Myocyte (in vitro differentiated cells): Measurements from ENCODE around the gene ILF2. TPM values are rescaled to one million over a fixed set of nuclear protein-coding genes. Genes with fewer than 3 reads are reported as not detected.
A peak's percentile ranks its signal among the peaks of the same experiment; 100 is the strongest.

Experiments
- DNase-seq: peaks from one replicate; pipeline ENCODE4 v3.0.0-alpha.2; 2012; ENCODE audit warnings: low read depth
- total RNA-seq: library from RNA; depleted of rRNA; stranded (reverse); fragments of >200 nt; gene quantifications from 2 replicates; pipeline ENCODE4 v1.2.3, GENCODE V29; 2014

ILF2 gene
- total RNA-seq, 1 donor from 2014 or later = 189 TPM

DNA sequence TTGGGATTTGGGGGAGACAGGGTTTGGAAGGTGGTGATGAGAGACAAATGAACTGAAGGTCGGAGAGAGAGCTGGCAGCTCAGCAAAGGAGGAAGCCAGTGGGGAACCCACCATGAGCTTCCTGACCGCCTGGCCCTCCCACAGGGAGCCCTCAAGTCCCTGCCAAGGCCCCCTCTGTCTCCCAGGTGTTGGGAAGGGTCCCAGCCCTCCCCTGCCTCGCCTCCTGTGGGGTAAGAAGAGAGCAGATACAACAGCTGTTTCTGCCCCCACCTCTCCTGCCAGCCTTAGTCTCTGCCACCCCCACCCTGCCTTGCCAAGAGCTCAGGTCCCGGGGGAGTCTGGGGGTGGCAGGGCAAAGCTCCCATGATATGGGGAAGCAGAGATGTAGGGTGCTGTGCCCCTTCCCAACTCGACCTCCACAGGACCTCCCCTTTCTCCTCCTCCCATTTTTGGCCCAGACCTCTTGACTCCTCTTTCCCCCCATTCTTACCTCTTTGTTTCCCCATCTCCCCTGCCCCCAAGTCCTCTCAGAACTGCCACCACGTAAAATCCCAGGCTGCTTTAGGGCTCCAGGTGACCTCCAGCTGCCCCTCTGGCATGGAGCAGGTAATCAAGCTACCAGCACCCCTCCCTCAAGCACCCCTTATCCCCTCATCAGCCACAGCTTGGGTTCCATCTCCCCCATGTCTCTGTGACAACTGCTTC lies 42.0 kb downstream of the ILF2 start:
- no peak for DNase-seq

DNA sequence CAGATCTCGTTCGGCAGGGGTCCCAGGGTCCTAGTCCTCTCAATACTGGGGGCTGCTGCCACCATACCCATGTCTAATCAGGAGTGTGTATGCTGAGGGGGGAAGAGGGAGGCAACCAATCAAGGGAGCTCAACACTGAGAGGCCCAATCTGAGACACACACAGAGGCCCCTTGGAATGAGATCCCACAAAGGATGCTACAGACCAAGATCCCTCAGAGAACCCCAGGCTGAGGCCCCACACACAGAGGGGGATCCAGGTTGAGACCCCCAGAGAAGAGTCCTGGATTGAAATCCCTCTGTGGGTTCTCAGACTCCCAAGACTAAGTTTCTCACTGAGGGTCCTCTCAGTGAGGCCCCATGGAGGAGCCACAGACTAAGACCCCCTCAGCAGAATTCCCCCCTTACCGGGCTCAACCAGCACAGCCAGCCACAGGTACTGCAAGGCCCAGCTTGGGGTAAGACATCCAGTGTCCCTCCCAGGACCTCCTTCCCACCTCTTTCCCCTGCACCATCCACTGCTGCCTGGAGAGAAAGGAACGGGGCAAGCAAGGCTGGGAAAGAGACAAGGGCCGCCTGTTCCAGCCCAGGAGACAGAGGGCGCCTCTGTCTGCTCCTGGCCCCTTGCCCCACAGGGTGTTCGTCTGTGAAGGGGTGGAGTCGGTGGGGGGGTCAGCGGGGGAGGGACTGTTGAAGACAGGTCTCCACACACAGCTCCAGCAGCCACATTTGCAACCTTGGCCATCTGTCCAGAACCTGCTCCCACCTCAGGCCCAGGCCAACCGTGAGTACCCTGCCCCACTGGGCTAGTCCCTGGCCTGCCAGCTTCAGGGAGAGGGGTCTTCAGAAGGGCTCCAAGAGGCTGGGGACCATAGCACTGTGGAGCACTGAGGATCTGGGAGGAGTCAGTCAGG lies 42.8 kb downstream of the ILF2 start, which contains the start of gene S100A1:
TSS of gene S100A1 (plus strand) at position 720 of the 912 bp plus-strand sequence. CDS start 2,088 bp downstream, outside the sequence.
- DNase-seq = no peak

DNA sequence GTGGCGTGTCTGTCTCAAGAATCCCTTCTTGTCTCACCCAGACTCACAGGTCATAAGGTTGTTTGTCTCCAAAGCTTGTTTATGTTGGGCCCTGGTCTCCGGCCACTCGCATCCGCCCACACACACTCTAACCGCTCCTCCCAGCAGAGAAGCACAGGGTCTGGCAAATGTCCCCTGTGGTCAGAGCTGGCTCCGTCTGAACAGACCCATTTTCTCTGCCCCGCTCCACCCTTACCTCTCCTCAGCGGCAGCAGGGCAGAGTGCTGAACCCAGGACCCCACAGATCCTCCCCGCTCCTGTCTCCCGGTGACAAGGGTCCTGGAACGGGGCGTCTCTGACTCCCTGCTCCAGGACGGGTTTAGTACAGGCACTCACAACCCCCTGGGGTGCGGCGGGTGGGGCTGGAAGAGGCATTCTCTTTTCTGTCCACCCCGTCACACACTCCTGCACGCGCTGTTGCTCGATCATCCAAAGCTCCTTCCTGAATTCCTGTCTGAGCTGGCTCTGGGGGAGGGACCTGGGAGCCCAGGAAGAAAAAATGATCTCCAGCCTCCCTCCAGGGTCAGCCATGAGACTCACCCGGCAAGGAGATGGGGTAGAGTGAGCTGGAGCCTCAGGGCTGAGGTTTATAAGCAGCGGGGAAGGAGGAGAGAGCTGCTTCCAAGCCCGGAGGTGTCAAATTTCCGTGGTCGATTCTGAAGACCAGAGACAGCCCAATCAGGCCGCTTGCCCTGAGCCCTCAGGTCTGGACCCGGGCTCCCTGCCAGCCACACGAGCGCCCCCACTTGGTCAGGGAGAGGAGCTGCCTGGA lies 43.7 kb downstream of the ILF2 start, which contains the start of gene S100A13:
TSS of gene S100A13 (minus strand) at position 602 of the 811 bp plus-strand sequence. CDS start 1,033 bp downstream, outside the sequence.
- DNase-seq = peak; percentile 97

DNA sequence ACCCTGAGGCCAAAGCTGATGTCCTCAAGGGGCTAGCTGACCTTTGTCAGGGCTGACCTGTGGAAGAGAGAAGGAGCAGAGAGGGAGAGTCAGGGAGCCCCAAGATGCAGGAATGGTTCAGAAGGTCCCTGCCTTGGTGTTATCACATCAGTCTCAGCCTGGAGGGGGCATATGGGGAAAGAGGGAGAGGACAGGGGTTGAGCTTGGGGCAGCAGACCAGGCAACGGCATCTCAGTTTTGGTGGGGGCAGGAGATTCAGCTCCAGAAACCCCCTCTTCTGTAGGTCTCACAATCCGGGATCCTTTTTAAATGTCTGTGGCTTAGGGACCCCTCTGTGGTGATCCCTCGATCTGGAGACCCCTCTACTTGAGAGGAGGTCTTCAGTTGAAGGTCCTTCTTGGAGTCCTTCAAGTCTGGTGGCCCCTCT lies 44.3 kb downstream of the ILF2 start:
- DNase-seq = no peak

DNA sequence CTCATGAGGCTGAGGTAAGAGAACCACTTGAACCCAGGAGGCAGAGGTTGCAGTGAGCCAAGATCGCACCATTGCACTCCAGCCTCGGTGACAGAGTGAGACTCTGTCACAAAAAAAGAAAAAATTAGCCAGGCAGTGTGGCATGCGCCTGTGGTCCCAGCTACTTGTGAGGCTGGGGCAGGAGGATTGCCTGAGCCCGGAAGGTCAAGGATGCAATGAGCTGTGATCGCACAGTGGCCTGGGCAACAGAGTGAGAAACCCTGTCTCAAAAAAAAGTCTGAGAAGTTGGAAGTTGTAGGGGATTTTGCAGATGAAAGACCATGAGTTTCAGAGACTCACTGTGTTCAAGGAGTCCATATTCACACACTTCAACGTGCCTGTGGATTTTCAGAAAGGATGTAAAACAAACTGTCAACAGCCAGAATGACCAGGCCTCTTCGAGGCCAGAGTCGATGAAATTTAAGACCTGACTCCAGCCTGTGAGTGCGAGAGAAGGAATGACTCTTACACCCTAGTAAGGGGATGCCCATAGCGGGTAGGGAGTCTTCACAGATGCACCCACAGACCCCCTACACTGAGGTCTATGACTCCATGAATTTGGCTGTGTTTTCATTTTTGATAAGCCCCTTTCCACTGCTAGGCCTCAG lies 45.7 kb downstream of the ILF2 start:
- no peak for DNase-seq

DNA sequence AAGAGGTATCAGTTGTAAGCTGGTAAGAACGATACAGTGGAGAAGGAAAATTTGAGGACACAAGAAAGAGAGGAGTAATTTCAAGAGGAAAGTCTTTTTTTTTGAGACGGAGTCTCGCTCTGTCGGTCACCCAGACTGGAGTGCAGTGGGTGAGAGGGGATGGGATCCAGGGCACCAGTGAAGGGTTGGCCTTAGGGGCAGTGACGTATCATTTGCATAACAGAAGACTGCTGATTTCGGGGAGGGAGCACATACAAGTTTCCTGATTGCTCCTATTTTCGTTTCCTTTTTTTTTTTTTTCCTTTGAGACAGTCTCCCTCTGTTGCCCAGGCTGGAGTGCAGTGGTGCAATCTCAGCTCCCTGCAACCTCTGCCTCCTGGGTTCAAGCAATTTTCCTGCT lies 47.7 kb downstream of the ILF2 start:
- DNase-seq = no peak

DNA sequence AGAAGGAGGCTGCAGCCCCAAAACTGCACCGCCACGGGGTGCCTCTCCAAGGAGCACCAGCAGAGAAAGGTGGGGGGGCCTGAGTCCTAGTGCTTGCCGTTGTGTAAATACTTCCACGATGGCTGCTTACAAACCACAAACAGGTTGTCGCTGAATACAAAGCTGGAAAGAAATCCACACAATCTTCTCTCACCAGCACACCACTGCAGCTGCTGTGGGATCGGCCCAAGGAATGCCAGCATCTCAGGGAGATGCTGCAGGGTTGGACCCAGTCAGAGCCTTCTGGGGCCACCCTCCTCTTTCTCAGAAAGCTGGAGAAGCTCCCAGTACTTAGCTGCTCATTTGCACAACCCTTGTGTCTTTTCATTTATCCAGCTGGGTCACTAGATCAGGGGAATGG lies 51.6 kb downstream of the ILF2 start:
- peak; percentile 86 for DNase-seq

DNA sequence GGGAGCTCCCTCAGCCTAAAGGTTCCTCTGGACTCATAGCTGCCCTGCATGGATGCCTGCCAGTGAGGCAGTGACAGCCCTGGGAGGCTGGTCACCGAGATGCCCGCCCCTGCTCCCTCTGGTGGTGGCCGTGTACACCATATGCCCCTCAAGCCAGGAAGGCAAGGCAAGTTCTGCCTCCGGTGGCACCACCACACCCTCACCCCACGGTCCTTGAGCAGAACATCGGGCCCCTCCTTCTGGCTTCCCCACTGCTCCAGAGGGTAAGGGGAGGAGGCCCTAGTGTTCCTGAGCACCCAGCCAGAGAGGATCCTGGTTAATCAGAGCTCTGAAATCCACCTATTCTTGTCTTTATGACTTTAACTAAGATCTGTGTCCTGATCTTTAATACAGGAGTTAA lies 53.1 kb downstream of the ILF2 start:
- DNase-seq = no peak

DNA sequence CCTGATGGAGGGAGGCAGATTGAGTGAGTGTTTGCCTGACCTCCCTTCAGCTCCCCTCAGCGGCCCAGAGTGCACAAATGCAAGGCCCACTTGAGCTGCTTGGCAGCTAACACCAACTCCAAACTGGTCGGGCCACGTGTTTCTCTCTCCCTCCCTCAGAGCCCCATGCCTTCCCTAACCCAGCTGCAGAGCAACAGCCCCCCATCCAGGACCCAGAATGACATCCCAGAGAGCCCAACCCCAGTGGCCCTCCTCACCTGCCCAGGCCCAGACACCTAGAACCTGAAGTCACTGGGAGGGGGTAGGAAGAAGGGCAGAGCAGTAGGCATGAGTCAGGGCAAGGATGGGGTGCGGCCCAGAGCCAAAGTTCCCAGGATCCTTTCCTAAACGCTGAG lies 53.9 kb downstream of the ILF2 start:
- no peak for DNase-seq

DNA sequence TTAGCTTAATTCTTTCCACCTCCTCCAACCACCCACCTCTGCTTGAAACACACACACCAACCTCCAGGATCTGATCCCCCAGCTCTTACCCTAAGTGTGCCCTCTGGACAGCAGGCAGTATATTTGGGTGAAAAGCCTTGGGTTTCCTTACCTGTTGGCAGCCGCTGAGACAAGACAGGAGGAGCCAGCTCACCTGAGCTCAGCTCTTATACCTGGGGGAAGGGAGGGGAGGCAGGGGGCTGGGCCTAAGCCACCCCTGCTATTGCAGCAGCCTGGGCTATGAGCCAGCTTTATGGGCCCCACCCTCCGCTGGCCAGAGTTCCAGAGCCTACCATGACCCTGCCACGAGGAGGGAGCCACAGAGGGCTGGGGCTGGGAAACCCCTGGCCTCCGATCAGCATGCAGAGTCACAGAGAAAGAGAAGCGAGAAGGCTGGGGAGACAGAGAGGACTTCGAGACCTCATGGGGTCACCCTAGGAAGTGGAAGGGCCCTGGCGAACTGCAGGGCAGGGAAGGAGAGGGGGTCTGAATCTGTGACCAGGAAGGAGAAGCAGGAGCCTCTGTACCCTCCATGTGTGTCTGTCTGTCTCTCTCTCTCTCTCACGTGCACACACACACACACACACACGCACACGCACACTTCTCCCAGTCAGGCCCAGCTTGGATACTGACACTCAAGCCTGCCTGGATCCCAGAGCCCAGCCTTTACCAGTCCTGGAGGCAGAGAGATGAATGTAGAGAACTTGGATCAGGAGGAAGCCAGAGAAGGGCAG lies 54.5 kb downstream of the ILF2 start, which contains the start of gene S100A14:
TSS of gene S100A14 (minus strand) at position 182 of the 773 bp plus-strand sequence. CDS start 467 bp downstream, outside the sequence.
- peak; percentile 37 for DNase-seq

DNA sequence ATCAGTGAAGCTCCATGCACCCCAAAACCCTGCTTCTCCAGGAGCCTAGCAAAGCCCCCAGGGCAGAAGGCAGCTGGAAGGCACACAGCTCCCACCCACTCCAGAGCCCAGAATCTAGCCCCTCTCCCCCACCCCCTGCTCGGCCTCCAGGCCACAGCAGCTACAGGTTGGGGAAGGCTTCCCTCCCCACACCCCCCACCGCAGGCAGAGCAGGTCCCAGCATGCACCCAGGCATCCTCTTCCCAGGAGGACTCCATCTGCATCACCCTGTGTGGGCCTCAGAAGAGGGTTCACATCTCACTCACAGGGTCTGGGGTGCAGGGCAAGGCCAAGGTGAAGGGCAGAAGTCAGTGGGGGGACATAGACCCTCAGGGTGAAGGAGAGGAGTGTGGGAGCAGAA lies 55.4 kb downstream of the ILF2 start:
- DNase-seq = no peak

DNA sequence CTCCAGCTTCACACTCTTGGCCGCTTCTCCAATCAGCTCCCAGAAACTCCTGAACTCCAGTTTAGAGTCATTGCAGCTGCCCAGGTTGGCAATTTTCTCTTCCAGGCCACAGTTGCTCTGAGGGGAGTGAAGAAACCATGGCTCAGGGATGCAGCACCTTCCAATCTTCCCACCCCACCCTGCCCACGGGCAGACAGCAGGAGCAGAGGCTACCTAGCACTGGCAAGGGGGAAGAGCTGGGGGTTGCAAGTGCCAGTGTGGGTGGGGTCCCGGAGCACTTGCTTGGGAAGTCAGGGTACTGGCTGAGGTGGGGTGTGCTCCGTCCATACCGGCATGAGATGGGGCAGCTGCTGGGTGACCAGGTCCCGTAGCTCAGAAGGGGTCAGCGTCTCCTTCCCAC lies 55.9 kb downstream of the ILF2 start:
- DNase-seq = no peak

DNA sequence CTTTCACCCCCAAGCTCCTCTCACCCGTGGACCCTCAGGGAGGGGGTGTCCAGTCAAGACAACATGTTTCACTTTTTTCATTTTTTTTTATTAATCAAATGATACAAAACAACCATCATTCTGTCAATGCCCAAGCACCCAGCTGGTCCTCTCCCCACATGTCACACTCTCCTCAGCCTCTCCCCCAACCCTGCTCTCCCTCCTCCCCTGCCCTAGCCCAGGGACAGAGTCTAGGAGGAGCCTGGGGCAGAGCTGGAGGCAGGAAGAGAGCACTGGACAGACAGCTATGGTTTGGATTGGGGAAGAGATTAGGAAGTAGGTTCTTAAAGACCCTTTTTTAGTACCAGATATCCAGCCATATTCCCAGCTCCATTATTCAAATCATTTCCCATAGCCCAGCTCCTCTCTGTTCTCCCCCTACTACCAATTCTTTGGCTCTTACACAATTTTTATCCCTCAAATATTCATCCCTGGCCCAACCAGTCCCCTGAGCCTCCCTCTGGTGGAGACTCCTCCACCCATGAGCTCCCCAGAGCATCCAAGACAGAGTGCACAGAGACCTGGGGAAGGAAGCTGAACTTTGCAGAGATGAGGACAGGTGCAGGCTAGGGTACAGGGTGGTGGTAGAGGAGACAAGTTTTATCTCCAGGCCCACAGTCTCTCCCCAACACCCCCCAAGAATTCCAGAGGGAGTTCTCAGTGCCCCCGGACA lies 56.4 kb downstream of the ILF2 start:
- DNase-seq = no peak

DNA sequence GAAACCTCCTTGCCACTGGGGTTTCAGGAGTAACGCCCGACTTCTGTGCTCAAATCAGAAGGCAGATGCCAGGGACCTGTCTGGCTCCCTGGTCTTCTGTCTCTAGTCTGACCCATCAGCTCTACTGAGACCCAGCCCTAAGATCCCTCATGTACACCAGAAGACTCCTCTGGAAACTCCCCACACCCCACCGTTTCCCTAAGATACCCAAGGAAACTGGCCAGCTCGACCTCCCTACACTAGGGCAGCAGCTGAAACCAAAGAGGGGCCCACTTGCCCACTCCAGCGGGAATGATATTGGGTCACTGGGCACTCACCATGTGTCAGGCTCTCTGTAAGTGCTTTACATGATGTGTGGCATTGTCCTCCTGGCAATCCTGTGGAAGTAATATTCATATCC lies 57.4 kb downstream of the ILF2 start:
- DNase-seq = peak; percentile 37

DNA sequence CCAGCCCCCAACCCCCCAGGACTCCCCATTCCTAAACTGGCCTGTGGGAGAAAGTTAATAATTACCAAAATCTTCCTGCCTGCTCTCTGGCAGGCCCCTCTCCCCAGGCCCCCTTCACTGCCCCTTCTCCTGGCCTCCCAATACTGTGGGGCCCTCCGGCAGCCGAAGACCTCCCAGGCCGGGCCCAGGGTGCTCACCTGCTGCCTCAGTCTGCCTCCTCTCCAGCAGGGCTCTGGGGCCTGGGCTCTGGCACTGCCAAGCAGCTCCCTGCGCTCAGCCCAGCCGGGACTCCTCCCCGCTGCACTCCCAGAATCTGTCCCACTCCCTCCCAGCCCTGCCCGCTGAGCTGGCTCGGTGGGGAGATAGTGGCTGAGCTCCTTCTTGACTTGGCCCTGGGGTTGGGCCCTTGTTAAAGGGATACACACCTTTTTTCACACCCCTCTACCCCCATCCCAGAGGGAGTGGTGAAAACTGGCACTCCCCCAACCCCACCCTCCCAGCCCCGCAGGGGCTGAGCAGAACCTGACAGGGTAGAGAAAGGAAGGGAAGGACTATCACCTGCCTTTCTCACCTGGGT lies 58.0 kb downstream of the ILF2 start, which contains the start of gene S100A16:
TSS of gene S100A16 (minus strand) at position 383 of the 577 bp plus-strand sequence. CDS start 4,986 bp downstream, outside the sequence.
- DNase-seq = peak; percentile 90

DNA sequence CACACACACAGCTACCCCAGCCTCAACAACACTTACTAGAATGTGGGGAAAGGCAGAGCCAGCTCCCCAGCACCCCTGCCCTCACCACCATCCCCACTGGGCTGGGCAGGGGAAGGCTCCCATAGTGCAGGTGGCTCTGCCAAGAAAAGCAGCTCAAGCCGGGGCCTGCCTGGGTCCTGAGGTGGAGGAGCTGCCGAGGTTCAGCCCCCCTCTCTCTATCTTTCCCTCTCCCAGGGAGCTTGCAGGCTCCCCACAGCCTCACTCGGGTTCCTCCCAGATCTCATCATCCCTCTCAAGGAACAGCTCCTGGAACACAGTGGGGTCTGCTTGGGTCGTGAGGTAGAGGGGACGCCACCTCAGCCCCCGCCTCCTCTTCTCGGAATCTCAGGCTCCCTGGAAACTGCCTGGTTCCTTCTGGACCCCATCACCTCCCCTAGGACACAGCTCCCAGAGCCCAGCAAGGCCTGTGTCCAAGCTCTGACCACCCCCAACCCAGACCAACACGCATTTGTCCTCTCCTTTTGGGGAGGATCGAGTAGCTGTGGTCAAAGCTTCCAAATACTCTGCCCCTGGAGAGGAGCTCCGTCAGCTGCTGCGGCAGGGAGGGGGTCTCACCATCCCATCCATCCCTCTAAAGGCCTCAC lies 58.6 kb downstream of the ILF2 start:
- peak; percentile 81 for DNase-seq
